WTC11 (cell line): Measurements from ENCODE around the gene ANG.

Experiments
- CREB1 ChIP-seq: sonication (generic); formaldehyde crosslinking; IDR thresholded peaks from 2 replicates; pipeline ENCODE4 v1.8.0; 2023; ENCODE audit warnings: mild to moderate bottlenecking, missing genetic modification reagents
- GTF2I ChIP-seq: fragments of 250-450 bp; sonication (Bioruptor Pico); conservative IDR thresholded peaks from 2 replicates; pipeline ENCODE4 v1.4.0; 2021; ENCODE audit warnings: mild to moderate bottlenecking
- NFYB ChIP-seq: sonication (generic); formaldehyde crosslinking; conservative IDR thresholded peaks from 2 replicates; pipeline ENCODE4 v1.8.0; 2022; ENCODE audit warnings: low read depth, missing genetic modification reagents
- SP1 ChIP-seq: sonication (generic); formaldehyde crosslinking; conservative IDR thresholded peaks from 2 replicates; pipeline ENCODE4 v1.8.1; 2022; ENCODE audit warnings: missing genetic modification reagents
- ZNF121 ChIP-seq: sonication (generic); formaldehyde crosslinking; IDR thresholded peaks from 2 replicates; pipeline ENCODE4 v1.8.0; 2023; ENCODE audit warnings: missing genetic modification reagents
- TF ChIP-seq, protein P1 (sequence below): fragments of 200-600 bp; IDR thresholded peaks from 2 replicates; pipeline ENCODE4 v1.8.0; 2022; ENCODE audit warnings: antibody characterized with exemption

DNA sequence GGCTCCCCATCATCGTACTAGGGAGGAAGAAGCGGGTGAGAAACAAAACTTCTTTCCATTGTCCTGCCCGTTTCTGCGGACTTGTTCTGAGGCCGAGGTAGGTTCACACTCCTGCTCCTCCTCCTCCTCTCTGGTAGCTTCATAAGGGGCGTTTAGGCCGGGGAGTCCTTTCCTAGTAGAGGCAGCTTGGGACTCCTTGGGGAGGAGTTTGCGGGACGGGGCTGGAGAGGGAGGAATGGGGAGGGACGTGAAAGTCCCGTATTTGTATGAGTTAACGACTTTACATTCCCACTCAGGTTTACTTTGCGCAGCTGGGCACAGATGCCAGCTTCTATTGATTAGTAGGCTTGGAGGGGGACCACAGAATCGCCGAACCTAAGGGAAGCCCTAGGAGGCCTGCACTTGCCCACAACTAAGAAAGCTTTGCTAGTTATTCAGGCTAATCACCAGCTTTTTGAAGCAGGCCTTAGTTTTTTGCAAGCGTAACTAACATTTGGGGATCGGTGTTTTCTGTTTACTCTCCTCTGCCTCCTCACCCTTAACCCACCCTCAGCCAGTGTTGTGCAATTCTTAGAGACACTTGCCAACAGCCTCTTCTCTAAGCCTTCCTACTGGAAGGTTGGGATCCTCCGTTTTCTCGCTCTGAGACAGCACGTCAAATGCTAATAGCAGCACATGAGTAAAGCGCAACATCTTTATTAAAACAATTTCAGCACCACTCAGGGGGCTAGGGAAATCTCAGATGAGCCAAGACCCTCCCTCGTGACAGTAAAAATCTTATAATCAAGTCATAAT lies 3.7 kb upstream of the ANG start:
- no peak for TF ChIP-seq SP1
- TF ChIP-seq, protein P1, sequence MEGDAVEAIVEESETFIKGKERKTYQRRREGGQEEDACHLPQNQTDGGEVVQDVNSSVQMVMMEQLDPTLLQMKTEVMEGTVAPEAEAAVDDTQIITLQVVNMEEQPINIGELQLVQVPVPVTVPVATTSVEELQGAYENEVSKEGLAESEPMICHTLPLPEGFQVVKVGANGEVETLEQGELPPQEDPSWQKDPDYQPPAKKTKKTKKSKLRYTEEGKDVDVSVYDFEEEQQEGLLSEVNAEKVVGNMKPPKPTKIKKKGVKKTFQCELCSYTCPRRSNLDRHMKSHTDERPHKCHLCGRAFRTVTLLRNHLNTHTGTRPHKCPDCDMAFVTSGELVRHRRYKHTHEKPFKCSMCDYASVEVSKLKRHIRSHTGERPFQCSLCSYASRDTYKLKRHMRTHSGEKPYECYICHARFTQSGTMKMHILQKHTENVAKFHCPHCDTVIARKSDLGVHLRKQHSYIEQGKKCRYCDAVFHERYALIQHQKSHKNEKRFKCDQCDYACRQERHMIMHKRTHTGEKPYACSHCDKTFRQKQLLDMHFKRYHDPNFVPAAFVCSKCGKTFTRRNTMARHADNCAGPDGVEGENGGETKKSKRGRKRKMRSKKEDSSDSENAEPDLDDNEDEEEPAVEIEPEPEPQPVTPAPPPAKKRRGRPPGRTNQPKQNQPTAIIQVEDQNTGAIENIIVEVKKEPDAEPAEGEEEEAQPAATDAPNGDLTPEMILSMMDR: no peak
- no peak for TF ChIP-seq ZNF121
- no peak for TF ChIP-seq NFYB (CRISPR knock-in tag)
- TF ChIP-seq GTF2I (CRISPR knock-in tag): no peak
- no peak for TF ChIP-seq CREB1 (CRISPR knock-in tag)
